ENCODE measurements around the gene PTPRN2.
"Not testable (repeated sequence)": the region's sequence is repeated elsewhere in the genome, so short reads cannot be mapped to it uniquely, and the experiment has no call there.

The PTPRN2 gene

DNA sequence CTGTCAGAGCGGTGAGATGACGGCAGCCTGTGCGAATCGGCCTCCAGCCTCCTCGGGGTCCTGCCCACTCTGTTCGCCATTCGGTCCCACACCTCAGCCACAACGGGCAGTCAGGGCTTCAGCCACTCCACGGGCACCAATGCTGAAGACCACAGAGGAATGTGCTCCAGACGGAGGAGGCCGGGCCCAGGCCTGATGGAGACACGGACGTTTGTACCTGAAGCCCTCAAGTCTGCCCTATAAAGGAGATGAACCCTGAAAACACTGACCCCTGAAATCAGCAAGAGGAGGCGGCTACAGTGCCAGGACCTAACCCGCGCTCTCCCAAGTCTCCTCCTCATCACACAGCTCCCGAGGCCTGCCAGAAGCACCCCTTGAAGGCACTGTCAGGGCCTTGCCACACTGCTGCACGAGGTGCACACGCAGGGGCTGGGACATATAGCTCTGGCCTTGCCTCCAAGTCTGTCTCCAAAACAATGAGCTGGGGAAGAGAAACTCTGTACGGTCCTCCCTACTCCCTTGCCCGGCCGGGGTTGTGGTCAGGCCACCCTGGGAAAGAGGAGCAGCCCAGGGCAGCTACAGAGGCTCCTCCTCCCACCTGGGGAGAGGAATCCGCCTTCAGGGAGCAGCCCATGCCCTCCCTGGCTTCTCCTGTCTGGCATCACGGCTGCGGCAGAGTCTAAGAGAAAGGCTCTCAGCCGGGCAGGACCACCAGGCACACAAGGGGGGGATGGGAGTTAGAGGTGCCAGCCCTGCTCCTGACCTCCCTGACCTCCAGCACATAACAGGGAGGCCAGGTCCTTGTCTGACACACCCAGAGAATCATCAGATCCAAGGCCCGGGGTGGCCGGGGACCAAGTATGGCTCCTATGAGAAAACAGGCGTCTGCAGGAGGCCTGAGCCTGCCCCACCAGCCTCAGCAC, 310.1 kb downstream of the PTPRN2 start:
- DNase-seq (ENCODE audit: low read depth), result no peak

DNA sequence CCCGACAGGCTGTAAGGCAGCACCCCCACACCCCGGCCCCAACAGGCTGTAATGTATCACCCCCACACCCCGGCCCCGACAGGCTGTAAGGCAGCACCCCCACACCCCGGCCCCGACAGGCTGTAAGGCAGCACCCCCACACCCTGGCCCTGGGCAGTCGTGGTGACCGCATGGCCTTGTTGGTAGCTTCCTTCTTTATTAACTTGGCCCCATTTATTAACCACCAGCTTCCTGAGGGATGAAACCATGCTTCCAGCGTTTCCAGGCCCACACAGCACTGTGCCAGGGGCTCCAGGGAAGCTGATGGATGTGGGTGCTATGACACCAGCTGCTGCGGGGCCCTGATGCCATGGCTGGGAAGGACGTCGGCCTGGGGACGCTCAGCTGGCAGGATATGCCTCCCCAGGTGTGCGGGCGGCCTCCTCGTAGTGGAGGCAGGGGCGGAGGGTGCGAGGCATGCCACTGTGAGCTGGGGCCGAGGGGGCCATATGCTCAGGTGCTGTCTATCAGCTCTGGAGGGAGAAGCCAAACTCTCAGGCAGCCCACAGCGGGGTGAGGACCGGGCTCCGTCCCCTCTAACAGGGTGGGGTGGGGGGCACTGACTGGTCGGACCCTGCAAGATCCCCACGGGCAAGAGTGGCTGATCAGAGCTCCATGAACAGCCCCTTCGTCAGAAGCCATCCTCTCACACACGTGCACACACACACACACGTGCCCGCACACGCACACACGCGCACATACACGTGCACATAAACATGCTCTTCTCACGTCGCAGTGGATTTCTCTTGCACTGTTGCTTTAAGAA, 311.0 kb downstream of the PTPRN2 start:
- DNase-seq (ENCODE audit: low read depth), result no peak

DNA sequence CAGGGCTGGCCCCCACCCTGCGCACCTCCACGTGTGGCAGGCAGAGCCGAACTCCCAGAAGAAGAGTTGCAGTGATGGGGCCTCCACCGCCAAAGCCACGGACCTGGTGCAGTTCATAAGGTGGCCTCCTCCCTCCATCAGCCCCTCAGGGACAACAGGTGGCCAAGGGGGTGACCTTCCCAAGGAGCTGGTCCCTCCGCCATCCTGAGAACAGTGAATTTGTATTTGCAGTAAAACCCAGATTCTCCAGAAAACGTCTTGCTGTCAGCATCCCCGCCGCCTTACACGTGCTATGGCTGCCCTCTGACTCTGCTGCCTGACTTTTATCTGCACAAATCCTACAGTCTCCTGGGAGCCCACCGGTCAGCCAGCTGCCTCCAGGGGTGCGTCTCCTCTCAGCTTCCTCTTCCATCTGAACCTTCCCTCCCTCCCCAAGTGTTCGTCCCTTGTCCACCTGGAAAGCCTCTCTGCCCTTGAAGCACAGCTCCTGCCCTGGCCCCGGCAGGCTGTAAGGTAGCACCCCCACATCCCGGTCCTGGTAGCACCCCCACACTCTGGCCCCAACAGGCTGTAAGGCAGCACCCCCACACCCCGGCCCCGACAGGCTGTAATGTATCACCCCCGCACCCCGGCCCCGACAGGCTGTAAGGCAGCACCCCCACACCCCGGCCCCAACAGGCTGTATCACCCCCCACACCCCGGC, 311.8 kb downstream of the PTPRN2 start:
- DNase-seq (ENCODE audit: low read depth), result no peak

DNA sequence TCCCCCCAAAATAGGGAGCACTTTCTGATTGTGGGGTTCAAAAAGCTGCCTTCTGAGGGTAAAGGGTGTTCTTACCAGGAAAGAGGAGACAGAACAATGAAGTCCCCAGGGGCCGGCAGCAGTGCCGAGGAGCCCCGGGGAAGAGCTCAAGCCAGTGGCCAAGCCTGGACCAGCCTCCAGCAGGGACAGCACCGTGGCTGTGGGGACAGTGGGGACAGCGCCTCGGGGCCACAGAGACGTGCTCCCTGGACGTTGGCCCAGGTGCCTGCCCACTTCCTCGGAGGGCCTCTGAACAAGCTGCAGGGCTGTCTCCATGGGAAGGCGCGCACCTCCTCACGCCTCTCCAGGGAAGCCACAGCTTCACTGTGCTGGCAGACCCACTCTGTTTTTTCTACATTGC, 312.6 kb downstream of the PTPRN2 start:
- no peak for DNase-seq (ENCODE audit: low read depth)

DNA sequence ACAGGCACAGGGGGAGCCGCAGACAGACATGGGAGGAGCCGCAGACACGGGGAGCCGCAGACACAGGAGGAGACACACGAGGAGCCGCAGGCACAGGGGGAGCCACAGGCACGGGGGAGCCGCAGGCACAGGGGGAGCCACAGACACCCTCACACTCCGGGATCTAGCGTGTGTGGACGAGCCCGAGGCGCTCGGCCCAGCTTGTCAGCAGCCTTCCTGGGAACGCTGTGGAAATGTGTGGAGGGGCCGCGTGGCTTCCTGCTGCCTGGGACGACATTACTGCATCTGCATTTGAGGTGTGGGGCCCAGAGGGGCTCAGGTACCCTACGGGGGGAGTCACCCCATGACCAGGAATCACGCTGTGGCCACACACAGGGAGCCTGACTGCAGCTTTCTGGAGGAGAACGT, 313.2 kb downstream of the PTPRN2 start:
- no peak for DNase-seq (ENCODE audit: low read depth)

DNA sequence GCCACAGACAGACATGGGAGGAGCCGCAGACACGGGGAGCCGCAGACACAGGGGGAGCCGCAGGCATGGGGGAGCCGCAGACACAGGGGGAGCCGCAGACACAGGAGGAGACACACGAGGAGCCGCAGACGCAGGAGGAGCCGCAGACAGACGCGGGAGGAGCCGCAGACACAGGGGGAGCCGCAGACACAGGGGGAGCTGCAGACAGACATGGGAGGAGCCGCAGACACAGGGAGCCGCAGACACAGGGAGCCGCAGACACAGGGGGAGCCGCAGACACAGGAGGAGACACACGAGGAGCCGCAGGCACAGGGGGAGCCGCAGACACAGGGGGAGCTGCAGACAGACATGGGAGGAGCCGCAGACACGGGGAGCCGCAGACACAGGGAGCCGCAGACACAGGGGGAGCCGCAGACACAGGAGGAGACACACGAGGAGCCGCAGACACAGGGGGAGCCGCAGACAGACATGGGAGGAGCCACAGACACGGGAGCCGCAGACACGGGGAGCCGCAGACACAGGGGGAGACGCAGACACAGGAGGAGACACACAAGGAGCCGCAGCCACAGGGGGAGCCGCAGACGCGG, 313.8 kb downstream of the PTPRN2 start:
- not testable (repeated sequence) for DNase-seq (ENCODE audit: low read depth)

DNA sequence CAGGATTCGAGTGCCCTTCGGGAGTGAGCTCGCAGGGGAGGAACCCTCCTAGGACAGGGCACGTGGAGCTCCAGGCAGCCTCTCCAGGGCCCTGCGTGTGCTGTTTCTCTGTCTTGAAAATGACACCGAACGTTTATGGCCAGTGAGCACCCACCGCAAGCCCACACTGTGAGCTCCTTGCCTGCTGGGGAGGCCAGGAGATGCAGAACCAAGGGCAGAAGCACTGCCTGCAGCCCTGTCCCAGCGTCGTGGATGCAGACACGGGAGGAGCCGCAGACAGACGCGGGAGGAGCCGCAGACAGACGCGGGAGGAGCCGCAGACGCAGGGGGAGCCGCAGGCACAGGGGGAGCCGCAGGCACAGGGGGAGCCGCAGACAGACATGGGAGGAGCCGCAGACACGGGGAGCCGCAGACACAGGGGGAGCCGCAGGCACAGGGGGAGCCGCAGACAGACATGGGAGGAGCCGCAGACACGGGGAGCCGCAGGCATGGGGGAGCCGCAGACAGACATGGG, 314.4 kb downstream of the PTPRN2 start:
- no peak for DNase-seq (ENCODE audit: low read depth)

DNA sequence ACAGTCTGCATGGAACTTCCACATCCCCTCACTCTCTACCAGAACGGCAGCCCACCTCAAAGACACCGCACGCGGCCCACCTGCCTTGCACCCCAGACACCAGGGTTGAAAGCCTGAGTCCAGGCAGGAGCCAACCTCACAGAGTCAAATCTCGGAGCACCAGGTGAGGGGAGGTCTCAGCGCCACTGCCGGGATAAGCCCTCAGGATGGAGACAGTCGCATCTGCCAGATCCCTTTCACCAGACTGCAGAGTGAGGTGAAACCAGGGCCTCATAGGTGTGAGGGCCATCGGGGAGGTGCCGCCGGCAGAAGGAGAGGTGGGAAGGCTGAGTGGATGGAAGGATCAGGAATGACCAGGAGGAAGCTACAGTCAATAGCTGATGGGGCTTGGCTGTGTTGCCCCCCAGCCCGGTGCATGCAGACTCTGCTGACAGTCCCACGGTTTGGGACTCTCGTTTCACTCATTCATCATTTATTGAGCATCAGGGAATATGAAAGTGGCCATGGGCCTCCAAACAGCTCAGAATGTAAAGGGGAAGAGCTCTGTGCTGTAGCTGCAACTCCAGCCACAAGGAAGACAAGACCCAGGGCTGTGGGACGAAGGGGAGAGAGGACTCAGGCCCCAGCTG, 315.0 kb downstream of the PTPRN2 start:
- no peak for DNase-seq (ENCODE audit: low read depth)

DNA sequence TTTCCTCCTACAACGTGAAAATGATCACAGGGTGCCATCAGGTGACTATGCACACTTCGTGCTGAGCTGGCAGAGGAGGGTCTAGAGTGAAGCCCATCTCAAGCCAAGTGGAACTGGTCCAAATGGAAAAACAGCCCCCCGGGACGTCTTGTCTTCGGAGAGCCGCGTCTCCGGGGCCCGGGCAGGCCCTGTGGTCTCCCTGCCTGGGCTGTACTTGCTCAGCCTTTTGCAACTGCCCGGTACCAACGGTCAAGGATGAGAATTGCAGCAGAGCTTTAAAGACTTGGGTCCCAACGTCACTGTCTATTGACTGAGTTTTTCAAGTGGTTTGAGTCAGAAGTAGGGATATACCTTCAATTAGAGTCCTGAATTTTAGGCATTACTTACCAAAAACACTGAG, 315.5 kb downstream of the PTPRN2 start:
- no peak for DNase-seq (ENCODE audit: low read depth)

DNA sequence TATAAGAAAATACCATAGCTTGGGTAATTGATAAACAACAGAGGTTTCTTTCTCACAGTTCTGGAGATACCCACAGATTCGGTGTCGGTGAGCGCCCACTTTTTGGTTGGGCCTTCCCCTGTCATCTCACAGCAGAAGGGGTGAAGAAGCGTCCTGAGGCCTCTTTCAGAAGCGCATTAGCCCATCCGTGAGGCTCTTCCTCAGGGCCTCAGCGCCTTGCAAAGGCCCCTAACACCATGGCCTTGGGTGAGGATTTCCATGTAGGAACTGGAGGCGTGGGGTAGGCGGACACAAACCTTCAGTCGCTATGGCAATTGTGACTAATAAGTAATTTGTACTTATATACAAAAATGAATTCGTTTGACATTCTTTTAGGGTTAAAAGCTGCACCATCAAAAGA, 316.0 kb downstream of the PTPRN2 start:
- no peak for DNase-seq (ENCODE audit: low read depth)

DNA sequence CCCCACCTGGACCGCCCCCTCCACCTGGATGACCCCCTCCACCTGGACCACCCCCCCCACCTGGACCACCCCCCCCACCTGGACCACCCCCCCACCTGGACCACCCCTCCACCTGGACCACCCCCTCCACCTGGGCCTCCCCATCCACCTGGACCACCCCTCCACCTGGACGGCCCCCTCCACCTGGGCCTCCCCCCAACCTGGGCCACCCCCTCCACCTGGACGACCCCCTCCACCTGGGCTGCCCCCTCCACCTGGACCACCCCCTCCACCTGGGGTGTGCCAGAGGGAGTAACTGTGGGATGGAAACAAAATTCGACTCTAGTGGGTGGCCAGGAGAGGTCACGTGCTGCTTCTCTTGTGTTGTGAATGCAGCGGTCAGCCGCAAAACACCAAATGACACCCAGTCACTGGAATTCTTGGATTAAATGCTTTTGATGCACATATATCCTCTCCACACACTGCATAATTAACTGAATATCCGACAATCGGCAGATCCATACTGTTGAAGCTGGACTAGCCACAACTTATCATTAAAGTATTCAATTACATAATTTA, 316.7 kb downstream of the PTPRN2 start:
- no peak for DNase-seq (ENCODE audit: low read depth)

DNA sequence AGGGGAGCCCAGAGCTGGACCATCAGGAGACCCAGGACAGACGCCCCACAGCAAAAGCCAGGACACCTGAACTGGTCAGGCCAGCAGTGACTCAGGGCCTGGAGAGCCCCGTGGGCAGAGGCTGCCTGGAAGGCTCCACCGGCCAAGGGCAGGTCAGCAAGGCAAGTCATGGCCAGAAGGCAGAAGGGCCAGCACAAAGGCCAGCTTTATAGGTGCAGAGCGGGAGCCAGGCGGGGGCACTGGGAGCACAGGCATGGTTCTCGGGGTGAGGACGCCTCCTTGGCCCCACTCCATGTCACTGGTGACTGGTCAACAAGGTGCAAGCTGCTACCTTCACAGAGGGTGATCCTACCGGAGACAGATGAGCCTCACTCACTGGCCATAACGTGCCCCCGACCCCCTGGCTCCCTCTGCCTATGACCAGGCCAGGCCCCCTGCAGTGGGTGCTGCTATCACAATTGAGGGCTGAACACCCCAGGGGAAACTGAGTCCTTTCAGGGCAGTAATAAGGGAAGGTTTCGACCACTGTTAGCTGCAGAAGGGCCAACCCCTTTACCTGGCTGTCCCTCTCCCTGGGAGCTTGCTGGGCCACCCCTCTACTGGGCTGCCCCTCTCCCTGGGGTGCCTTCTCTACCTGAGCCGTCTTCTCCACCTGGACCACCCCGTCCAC, 317.4 kb downstream of the PTPRN2 start:
- DNase-seq (ENCODE audit: low read depth), result no peak

DNA sequence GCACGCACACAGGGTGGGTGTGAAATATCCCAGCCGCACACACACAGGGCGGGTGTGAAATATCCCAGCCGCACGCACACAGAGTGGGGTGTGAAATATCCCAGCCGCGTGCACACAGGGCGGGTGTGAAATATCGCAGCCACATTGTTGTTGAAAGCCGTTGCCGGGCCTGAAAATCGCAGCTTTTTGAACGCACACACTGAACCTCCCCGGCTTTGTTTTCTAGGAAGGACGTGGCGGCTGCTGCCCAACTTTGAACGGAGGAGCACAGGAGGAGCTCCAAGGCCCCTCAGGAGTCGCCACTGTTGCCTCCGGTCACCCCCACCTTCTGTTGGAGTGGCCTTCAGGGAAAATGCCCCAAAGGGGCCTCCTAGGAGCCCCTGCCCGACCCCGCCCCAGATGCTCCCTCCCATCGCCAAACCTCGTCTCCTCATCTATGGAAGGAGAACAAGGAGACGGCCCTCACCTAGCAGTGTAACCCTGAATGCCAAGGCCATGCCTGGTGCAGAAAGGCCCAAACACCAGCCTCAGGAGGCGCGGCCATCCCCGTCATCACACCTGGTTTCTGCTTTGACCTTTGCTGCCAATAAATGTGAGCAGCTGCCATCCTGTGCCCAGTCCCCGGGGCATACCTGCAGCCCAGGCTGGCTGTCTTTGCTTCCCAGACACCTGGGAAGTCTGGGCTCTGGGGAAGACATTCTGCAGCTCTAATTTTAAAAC, 318.6 kb downstream of the PTPRN2 start:
- no peak for DNase-seq (ENCODE audit: low read depth)

DNA sequence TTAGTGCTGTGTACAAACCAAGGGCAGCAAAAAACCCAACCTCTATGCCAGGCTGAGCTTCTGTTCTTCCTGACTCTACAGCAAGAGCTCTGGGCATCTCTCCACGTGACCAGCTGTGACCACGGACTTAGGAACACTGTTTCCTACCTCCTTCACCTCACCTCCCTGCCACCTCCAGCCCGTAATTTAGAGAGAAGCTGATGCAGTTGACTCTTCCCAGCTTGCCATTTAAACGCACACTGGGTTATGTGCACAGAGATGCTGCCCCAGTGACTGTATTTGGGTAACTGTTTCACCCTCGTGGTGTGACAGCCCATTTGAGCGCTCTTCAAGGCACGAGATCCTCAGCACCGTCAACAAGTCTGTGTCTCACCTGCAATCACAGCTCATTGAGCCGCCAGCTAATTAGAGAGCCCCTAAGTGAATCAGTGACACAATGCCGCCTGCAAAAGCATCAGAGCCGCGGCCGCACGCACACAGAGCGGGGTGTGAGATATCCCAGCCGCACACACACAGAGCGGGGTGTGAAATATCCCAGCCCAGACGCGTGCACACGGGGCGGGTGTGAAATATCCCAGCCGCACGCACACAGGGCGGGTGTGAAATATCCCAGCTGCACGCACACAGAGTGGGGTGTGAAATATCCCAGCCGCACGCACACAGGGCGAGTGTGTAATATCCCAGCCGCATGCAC, 319.7 kb downstream of the PTPRN2 start:
- DNase-seq (ENCODE audit: low read depth), result no peak

DNA sequence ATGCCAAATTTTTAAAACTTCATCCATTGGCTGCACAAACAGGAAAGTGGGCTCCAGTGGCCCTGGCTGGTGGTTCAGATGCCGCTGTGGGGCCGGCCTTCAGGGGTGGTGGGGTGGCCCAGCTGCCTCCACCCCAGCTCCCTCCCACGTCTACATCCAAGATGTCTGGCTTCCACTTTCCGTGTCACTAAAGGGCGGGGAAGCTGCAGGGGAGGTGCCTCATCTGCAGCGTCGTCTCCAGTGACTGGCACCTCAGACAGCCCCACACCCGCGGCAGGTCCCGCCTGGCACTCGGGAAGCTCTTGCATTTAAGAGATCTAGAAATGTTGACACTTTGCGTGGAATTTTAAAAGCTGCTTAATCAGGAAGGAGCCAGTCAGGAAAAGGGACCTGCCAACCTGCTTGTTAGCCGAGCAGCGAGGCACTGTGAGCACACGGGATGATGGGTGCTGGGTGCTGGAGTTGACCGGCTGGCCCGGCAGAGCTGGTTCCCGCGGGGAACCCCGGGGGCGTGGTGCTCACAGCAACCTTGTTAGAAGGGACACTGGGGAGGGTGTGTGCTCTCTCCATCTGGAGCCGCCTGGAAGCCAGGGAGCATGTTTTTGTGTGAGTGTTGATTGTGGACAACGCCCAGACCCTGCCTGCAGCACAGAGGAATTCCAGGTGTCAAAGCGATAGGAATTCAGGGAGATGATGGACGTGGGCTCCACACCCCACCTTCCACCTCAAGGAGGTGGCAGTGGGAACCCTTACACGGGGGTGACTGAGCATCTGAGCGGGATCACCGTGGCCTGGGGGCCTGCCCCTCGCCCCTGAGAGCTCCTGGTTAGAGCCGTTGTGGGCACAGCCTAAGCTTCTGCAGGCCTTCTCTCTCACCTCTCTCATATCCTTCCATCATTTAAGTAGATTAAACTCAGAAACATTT, 320.5 kb downstream of the PTPRN2 start:
- no peak for DNase-seq (ENCODE audit: low read depth)

DNA sequence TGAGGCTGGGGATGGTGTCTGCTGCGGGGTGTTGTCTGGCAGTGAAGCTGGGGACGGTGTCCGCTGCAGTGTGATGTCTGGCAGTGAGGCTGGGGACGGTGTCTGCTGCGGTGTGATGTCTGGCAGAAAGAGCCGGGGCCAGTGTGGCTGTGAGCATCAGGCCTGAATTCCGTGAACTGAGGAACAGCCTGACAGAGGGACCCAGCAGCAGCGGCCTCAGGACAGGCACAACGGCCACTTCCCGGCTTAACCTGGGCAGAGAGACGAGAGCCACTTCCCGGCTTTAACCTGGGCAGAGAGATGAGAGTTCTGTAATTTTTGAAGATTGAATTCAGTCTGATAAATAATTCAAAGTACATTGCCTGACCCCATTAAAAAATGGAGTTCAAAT, 321.2 kb downstream of the PTPRN2 start:
- no peak for DNase-seq (ENCODE audit: low read depth)

DNA sequence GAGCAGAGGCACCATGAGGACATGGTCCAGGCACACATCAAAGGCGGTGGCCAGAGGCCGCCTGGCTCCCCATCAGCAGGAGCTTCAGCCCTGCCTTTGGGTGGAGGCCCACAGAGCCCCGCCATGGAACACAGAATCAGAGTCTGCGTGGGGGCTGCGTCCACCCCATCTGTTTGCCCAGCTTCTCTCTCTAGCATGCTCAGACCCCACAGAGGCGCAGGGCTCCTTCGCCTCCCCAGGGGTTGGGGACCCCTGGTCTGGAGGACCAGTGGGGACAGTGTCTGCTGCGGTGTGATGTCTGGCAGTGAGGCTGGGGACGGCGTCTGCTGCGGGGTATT, 321.9 kb downstream of the PTPRN2 start:
- no peak for DNase-seq (ENCODE audit: low read depth)

All from CMK (cell line).